Panc1 (cell line): ENCODE measurements around the gene SLC25A13. TPM values are rescaled to one million over a fixed set of nuclear protein-coding genes. Genes with fewer than 3 reads are reported as not detected.

ENCODE experiments used
- ATAC-seq: fragments of 200-7000 bp; cut with Tn5 transposase; 2 replicates; pipeline ENCODE4 v1.9.1; 2020; ENCODE audit warnings: mild to moderate bottlenecking, moderate library complexity
- BruUV-seq: library from RNA; stranded (reverse); fragments of 400-500 nt; replicated peaks from 2 replicates; lab custom pipeline; 2021; lab: Mats Ljungman, UMichigan
- CTCF ChIA-PET: fragments of 300-600 bp; sonication (Branson Sonifier 250); formaldehyde crosslinking; loops from one replicate; lab custom pipeline; 2022; ENCODE audit warnings: antibody characterized with exemption; lab: Charles Lee
- POLR2A ChIA-PET: fragments of 300-600 bp; sonication (Branson Sonifier 250); formaldehyde crosslinking; loops from one replicate; lab custom pipeline; 2022; ENCODE audit warnings: antibody characterized with exemption; lab: Charles Lee
- DNase-seq: peaks from one replicate; pipeline ENCODE4 v3.0.0-alpha.2; 2010; ENCODE audit warnings: low read depth, low spot score
- H3K27ac ChIP-seq: 2 replicates; pipeline ENCODE4 v1.5.1; 2011; ENCODE audit warnings: mild to moderate bottlenecking, low read length, inconsistent platforms
- H3K27me3 ChIP-seq: fragments of 200-500 bp; sonication (Bioruptor generic); 2 replicates; pipeline ENCODE4 v1.6.0; 2014; ENCODE audit warnings: low read length, inconsistent platforms; ENCODE audit not compliant: control insufficient read depth, insufficient read depth
- H3K36me3 ChIP-seq: fragments of 200-500 bp; sonication (Bioruptor generic); 2 replicates; pipeline ENCODE4 v1.5.1; 2014; ENCODE audit warnings: inconsistent platforms, mild to moderate bottlenecking, low read length, moderate library complexity; ENCODE audit not compliant: control insufficient read depth, insufficient read depth
- H3K4me1 ChIP-seq: 2 replicates; pipeline ENCODE4 v1.5.1; 2011; ENCODE audit warnings: inconsistent platforms, mild to moderate bottlenecking, low read length, moderate library complexity; ENCODE audit not compliant: control insufficient read depth, insufficient read depth
- H3K4me3 ChIP-seq, 2 experiments: 2 replicates each; pipeline ENCODE4 v1.5.1; 2011 to 2012; ENCODE audit warnings: low read depth in 2 of 2, low read length in 2 of 2, mild to moderate bottlenecking in 2 of 2, inconsistent platforms in 1 of 2, moderate library complexity in 1 of 2
- H3K9me3 ChIP-seq: fragments of 200-500 bp; sonication (Bioruptor generic); 2 replicates; pipeline ENCODE4 v1.5.1; 2014; ENCODE audit warnings: low read depth, mild to moderate bottlenecking, inconsistent platforms, low read length, moderate library complexity; ENCODE audit not compliant: control insufficient read depth, insufficient read depth
- POLR2AphosphoS5 ChIP-seq: IDR thresholded peaks from 2 replicates; pipeline ENCODE4 v1.6.1; 2012; ENCODE audit warnings: mild to moderate bottlenecking, low read depth, low read length, moderate library complexity
- SIN3A ChIP-seq: IDR thresholded peaks from 2 replicates; pipeline ENCODE4 v1.6.1; 2012; ENCODE audit warnings: low read depth, mild to moderate bottlenecking, low read length, moderate library complexity, borderline replicate concordance; ENCODE audit not compliant: insufficient read depth
- TCF7L2 ChIP-seq: IDR thresholded peaks from 2 replicates; pipeline ENCODE4 v1.6.1; 2011; ENCODE audit warnings: mild to moderate bottlenecking, low read depth, low read length, inconsistent platforms
- in situ Hi-C: cut with HindIII; loops from 2 replicates; pipeline ENCODE4 v1.10.0; 2016; ENCODE audit warnings: low sequenced_read_pairs, low pct_unique_long_range_greater_than_20kb
- intact Hi-C: fragments of 100-400 bp; cut with micrococcal nuclease; formaldehyde crosslinking; loops from one replicate; pipeline ENCODE4 v1.10.0; 2022; ENCODE audit not compliant: unreplicated experiment
- total RNA-seq: library from RNA; stranded (reverse); gene quantifications from one replicate; pipeline ENCODE4 v1.2.1, GENCODE V29; 2021; ENCODE audit not compliant: unreplicated experiment
- TF ChIP-seq, protein P1 (sequence below): fragments of 450-650 bp; IDR thresholded peaks from 2 replicates; pipeline ENCODE4 v1.5.1; 2017; ENCODE audit warnings: mild to moderate bottlenecking
- TF ChIP-seq, protein P2 (sequence below), 2 experiments: IDR thresholded peaks; 2 replicates each; pipeline ENCODE4 v1.6.1; 2011 to 2012; ENCODE audit warnings: low read depth in 2 of 2, control low read depth in 1 of 2, low read length in 1 of 2, mild to moderate bottlenecking in 1 of 2, moderate library complexity in 1 of 2; ENCODE audit not compliant: insufficient read depth in 1 of 2

The SLC25A13 gene
- total RNA-seq, 1 experiment from 2014 or later: 69.4 TPM

DNA sequence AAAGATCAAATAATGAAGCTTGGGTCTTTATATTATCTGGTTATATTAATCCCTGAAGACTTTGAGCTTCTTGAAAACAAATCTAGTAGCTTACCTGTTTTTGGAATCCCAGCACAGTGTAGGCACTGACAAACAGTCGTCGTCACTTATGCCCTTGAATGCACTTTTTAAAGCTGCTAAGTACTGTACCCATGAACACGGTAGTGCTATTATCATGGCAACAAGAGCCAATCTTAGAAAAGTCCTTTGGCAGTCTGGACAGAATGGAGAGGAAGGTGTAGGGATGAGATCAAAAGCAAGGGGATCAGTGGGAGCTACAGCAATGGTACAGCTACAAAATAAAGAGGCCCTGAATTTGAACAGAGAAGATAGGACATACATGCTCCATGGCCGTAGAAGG, 9.4 kb downstream of the SLC25A13 start:
- intact Hi-C loops (no loop called here), in situ Hi-C loops (no loop called here)
- Histone ChIP-seq H3K9me3 (no peaks in the 10 kb centered on the region), H3K27me3 (no peaks in the 10 kb centered on the region), H3K36me3 (no peaks in the 10 kb centered on the region), H3K4me3 (no peak overlapping the region), H3K27ac (no peak overlapping the region), H3K4me1 (peaks cover 14% of the 10 kb centered on the region)
- no TSS peak for BruUV-seq
- CTCF ChIA-PET: no interaction called here
- DNase-seq (no peak), ATAC-seq (no peak)
- POLR2A ChIA-PET: no interaction called here
- TF ChIP-seq SIN3A: no peak

DNA sequence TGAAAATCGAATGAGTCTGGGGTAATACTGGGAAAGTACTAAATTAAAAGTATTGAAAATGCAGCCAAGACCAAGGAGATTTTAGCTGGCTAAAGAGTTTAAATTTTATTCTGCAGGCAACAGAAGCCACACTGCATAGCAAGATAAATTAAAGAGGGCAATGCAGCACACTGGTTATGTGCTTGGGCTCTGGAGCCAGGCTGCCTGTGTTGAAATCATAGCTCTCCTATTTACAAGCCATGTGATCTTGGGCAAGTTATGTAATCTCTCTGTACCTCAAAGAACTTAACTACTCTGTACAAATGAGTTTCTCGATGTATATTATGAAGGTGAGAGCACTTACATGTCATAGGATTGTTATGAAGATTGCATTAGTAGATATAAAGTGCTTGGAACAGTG, 9.9 kb downstream of the SLC25A13 start:
- TF ChIP-seq, protein P1, sequence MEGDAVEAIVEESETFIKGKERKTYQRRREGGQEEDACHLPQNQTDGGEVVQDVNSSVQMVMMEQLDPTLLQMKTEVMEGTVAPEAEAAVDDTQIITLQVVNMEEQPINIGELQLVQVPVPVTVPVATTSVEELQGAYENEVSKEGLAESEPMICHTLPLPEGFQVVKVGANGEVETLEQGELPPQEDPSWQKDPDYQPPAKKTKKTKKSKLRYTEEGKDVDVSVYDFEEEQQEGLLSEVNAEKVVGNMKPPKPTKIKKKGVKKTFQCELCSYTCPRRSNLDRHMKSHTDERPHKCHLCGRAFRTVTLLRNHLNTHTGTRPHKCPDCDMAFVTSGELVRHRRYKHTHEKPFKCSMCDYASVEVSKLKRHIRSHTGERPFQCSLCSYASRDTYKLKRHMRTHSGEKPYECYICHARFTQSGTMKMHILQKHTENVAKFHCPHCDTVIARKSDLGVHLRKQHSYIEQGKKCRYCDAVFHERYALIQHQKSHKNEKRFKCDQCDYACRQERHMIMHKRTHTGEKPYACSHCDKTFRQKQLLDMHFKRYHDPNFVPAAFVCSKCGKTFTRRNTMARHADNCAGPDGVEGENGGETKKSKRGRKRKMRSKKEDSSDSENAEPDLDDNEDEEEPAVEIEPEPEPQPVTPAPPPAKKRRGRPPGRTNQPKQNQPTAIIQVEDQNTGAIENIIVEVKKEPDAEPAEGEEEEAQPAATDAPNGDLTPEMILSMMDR: no peak
- TF ChIP-seq, protein P2, sequence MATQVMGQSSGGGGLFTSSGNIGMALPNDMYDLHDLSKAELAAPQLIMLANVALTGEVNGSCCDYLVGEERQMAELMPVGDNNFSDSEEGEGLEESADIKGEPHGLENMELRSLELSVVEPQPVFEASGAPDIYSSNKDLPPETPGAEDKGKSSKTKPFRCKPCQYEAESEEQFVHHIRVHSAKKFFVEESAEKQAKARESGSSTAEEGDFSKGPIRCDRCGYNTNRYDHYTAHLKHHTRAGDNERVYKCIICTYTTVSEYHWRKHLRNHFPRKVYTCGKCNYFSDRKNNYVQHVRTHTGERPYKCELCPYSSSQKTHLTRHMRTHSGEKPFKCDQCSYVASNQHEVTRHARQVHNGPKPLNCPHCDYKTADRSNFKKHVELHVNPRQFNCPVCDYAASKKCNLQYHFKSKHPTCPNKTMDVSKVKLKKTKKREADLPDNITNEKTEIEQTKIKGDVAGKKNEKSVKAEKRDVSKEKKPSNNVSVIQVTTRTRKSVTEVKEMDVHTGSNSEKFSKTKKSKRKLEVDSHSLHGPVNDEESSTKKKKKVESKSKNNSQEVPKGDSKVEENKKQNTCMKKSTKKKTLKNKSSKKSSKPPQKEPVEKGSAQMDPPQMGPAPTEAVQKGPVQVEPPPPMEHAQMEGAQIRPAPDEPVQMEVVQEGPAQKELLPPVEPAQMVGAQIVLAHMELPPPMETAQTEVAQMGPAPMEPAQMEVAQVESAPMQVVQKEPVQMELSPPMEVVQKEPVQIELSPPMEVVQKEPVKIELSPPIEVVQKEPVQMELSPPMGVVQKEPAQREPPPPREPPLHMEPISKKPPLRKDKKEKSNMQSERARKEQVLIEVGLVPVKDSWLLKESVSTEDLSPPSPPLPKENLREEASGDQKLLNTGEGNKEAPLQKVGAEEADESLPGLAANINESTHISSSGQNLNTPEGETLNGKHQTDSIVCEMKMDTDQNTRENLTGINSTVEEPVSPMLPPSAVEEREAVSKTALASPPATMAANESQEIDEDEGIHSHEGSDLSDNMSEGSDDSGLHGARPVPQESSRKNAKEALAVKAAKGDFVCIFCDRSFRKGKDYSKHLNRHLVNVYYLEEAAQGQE (IDR thresholded peaks at IDR 0.05; ENCODE audit: insufficient read depth in 1 of 2, low read depth in 2 of 2, low read length in 1 of 2): no peak
- no peak for TF ChIP-seq SIN3A
- no peak for TF ChIP-seq POLR2AphosphoS5
- TF ChIP-seq TCF7L2: no peak
- Histone ChIP-seq H3K4me3 (no peak overlapping the region), H3K36me3 (no peaks in the 10 kb centered on the region), H3K4me1 (peaks cover 14% of the 10 kb centered on the region), H3K27ac (no peak overlapping the region), H3K27me3 (no peaks in the 10 kb centered on the region), H3K9me3 (no peaks in the 10 kb centered on the region)
- no peak for DNase-seq
- no TSS peak for BruUV-seq
- intact Hi-C loops (no loop called here), in situ Hi-C loops (no loop called here)
- ChIA-PET POLR2A (interaction anchor here (0.5 kb wide), 1 partner anchor 29 kb away, joined by 3 read pairs; no protein-coding TSS in a partner anchor), CTCF (no interaction called here)
- no peak for ATAC-seq

DNA sequence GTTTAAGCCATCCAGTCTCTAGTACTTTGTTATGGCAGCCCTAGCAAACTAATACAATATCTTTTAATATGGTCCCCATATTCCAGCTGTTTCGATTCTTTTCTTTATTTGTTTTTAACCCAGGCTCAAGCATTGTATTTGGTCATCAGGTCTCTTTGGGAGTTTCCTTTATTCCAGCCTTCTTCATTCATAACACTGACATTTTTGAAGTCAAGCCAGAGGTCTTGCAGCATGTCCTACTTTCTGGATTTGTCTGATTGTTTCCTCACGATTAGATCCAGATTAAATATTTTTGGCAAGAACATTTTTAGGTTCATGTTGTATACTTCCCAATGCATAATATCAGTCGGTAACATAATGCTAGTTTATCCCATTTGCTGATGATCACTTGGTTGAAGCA, 11.8 kb downstream of the SLC25A13 start:
- Histone ChIP-seq H3K4me1 (peaks cover 14% of the 10 kb centered on the region), H3K27me3 (no peaks in the 10 kb centered on the region), H3K36me3 (no peaks in the 10 kb centered on the region), H3K4me3 (no peak overlapping the region), H3K27ac (no peak overlapping the region), H3K9me3 (no peaks in the 10 kb centered on the region)
- TF ChIP-seq, protein P2 (IDR thresholded peaks at IDR 0.05; ENCODE audit: insufficient read depth in 1 of 2, low read depth in 2 of 2, low read length in 1 of 2): no peak
- TF ChIP-seq TCF7L2: no peak
- TF ChIP-seq, protein P1: no peak
- TF ChIP-seq POLR2AphosphoS5: no peak
- TF ChIP-seq SIN3A: no peak
- ChIA-PET POLR2A (no interaction called here), CTCF (no interaction called here)
- in situ Hi-C loops (no loop called here), intact Hi-C loops (no loop called here)
- no peak for ATAC-seq
- DNase-seq: no peak
- no TSS peak for BruUV-seq
